ENCODE measurements around the gene MEIS3.

GRCh38 chr19:47437500-47437899, 18.2 kb upstream of the MEIS3 start:
- TF ChIP-seq, protein P1, sequence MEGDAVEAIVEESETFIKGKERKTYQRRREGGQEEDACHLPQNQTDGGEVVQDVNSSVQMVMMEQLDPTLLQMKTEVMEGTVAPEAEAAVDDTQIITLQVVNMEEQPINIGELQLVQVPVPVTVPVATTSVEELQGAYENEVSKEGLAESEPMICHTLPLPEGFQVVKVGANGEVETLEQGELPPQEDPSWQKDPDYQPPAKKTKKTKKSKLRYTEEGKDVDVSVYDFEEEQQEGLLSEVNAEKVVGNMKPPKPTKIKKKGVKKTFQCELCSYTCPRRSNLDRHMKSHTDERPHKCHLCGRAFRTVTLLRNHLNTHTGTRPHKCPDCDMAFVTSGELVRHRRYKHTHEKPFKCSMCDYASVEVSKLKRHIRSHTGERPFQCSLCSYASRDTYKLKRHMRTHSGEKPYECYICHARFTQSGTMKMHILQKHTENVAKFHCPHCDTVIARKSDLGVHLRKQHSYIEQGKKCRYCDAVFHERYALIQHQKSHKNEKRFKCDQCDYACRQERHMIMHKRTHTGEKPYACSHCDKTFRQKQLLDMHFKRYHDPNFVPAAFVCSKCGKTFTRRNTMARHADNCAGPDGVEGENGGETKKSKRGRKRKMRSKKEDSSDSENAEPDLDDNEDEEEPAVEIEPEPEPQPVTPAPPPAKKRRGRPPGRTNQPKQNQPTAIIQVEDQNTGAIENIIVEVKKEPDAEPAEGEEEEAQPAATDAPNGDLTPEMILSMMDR (IDR thresholded peaks at IDR 0.05), result no peak
- TF ChIP-seq POLR2A (IDR thresholded peaks at IDR 0.05), result no peak
- TF ChIP-seq EP300 (IDR thresholded peaks at IDR 0.05), result no peak
